Neural cell (in vitro differentiated cells): Measurements from ENCODE around the gene PPP1R12B. TPM values are rescaled to one million over a fixed set of nuclear protein-coding genes. Genes with fewer than 3 reads are reported as not detected.
"Not testable (repeated sequence)": the region's sequence is repeated elsewhere in the genome, so short reads cannot be mapped to it uniquely, and the experiment has no call there.

Experiments used
- H2AFZ ChIP-seq: fragments of 200-600, 300-800 bp; sonication (generic), shearing (Covaris generic); 2 replicates; pipeline ENCODE4 v1.6.0; 2014; ENCODE audit warnings: low read depth, mild to moderate bottlenecking, antibody characterized with exemption, low read length, moderate library complexity
- H3F3A ChIP-seq: fragments of 200-600 bp; shearing (Covaris generic); 2 replicates; pipeline ENCODE4 v1.6.1; 2016; ENCODE audit warnings: mild to moderate bottlenecking, moderate library complexity, mixed read lengths, antibody characterized with exemption, low read length; ENCODE audit not compliant: insufficient read depth, poor library complexity, severe bottlenecking
- H3K27ac ChIP-seq: fragments of 200-600, 300-800 bp; sonication (generic), shearing (Covaris generic); 2 replicates; pipeline ENCODE4 v1.5.1; 2014; ENCODE audit warnings: mild to moderate bottlenecking, low read length, moderate library complexity
- H3K27me3 ChIP-seq: fragments of 300-800, 200-600 bp; sonication (generic), shearing (Covaris generic); 2 replicates; pipeline ENCODE4 v1.6.0; 2014; ENCODE audit warnings: mild to moderate bottlenecking, low read depth, low read length, moderate library complexity; ENCODE audit not compliant: insufficient read depth
- H3K36me3 ChIP-seq: fragments of 300-800, 200-600 bp; sonication (generic), shearing (Covaris generic); 2 replicates; pipeline ENCODE4 v1.5.1; 2014; ENCODE audit warnings: mild to moderate bottlenecking, antibody characterized with exemption, low read length, moderate library complexity; ENCODE audit not compliant: insufficient read depth
- H3K4me2 ChIP-seq: fragments of 300-800, 200-600 bp; sonication (generic), shearing (Covaris generic); 2 replicates; pipeline ENCODE4 v1.6.0; 2014; ENCODE audit warnings: mild to moderate bottlenecking, low read length
- H3K4me3 ChIP-seq: fragments of 300-800, 200-600 bp; sonication (generic), shearing (Covaris generic); 2 replicates; pipeline ENCODE4 v1.5.1; 2014; ENCODE audit warnings: mild to moderate bottlenecking, low read length, moderate library complexity
- H3K79me2 ChIP-seq: fragments of 200-600 bp; shearing (Covaris generic); replicated peaks from 2 replicates; pipeline ENCODE4 v1.6.0; 2014; ENCODE audit warnings: mild to moderate bottlenecking, low read length, moderate library complexity; ENCODE audit not compliant: insufficient read depth
- H3K9ac ChIP-seq: fragments of 300-800, 200-600 bp; sonication (generic), shearing (Covaris generic); 2 replicates; pipeline ENCODE4 v1.6.1; 2016; ENCODE audit warnings: mild to moderate bottlenecking, low read length, mixed read lengths
- H3K9me2 ChIP-seq: fragments of 200-600 bp; shearing (Covaris generic); 2 replicates; pipeline ENCODE4 v1.6.1; 2016; ENCODE audit warnings: mild to moderate bottlenecking, low read length, mixed read lengths; ENCODE audit not compliant: insufficient read depth
- H3K9me3 ChIP-seq: fragments of 200-600, 300-800 bp; sonication (generic), shearing (Covaris generic); 2 replicates; pipeline ENCODE4 v1.6.1; 2016; ENCODE audit warnings: mild to moderate bottlenecking, mixed run types, low read length, moderate library complexity, mixed read lengths
- H4K20me1 ChIP-seq: fragments of 200-600 bp; shearing (Covaris generic); 2 replicates; pipeline ENCODE4 v1.6.1; 2016; ENCODE audit warnings: mild to moderate bottlenecking, mixed run types; ENCODE audit not compliant: insufficient read depth
- EP300 ChIP-seq: fragments of 450-650 bp; conservative IDR thresholded peaks from 2 replicates; pipeline ENCODE4 v1.6.1; 2014; ENCODE audit warnings: antibody characterized with exemption, mild to moderate bottlenecking, moderate library complexity; ENCODE audit not compliant: poor library complexity, severe bottlenecking
- EZH2 ChIP-seq: fragments of 200-600, 300-800 bp; shearing (Covaris generic), sonication (generic); IDR thresholded peaks from 2 replicates; pipeline ENCODE4 v1.6.1; 2014; ENCODE audit warnings: antibody characterized with exemption, low read length, borderline replicate concordance, mild to moderate bottlenecking; ENCODE audit not compliant: insufficient read depth, poor library complexity, severe bottlenecking
- MXI1 ChIP-seq: fragments of 450-650 bp; conservative IDR thresholded peaks from 2 replicates; pipeline ENCODE4 v1.6.1; 2014; ENCODE audit warnings: antibody characterized with exemption, mild to moderate bottlenecking; ENCODE audit not compliant: poor library complexity, severe bottlenecking
- POLR2AphosphoS5 ChIP-seq: IDR thresholded peaks from 2 replicates; pipeline ENCODE4 v1.6.1; 2012
- RAD21 ChIP-seq: fragments of 450-650 bp; conservative IDR thresholded peaks from 2 replicates; pipeline ENCODE4 v1.6.1; 2014; ENCODE audit warnings: antibody characterized with exemption, mild to moderate bottlenecking, moderate library complexity
- SMC3 ChIP-seq: fragments of 450-650 bp; conservative IDR thresholded peaks from 2 replicates; pipeline ENCODE4 v1.6.1; 2014; ENCODE audit warnings: antibody characterized with exemption, mild to moderate bottlenecking, moderate library complexity; ENCODE audit not compliant: poor library complexity
- TAF1 ChIP-seq: IDR thresholded peaks from 2 replicates; pipeline ENCODE4 v1.6.1; 2012; ENCODE audit warnings: low read depth
- polyA plus RNA-seq: library from polyadenylated mRNA; depleted of rRNA; stranded (reverse); fragments of >200 nt; gene quantifications from 2 replicates; pipeline ENCODE4 v1.2.3, GENCODE V29; 2014
- TF ChIP-seq, protein P1 (sequence below): IDR thresholded peaks from 2 replicates; pipeline ENCODE4 v1.6.1; 2012; ENCODE audit warnings: borderline replicate concordance
- TF ChIP-seq, protein P2 (sequence below): fragments of 450-650 bp; IDR thresholded peaks from 2 replicates; pipeline ENCODE4 v1.5.1; 2014; ENCODE audit warnings: antibody characterized with exemption, mild to moderate bottlenecking, moderate library complexity; ENCODE audit not compliant: poor library complexity, severe bottlenecking

The PPP1R12B gene
- polyA plus RNA-seq, 1 donor from 2014 or later, result 9.8 TPM

DNA sequence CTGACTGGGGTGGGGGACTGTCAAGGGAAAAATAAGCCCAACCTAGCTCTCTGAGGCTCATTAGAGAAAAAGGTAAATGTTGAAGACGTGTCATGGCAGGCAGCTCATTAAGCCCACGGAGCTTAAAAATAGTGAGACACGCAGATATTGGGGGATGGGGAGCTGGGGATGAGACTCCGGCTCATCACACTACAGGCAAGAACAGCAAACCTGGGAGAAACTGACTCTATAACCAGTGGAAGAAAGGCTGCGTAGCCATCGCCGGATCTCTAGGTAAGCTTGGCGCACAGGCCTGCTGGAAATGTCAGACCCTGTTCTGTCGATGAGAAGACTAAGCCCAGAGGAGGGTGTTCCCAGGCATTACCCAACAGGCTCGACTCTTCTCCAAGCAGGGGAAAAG lies 283.7 kb downstream of the PPP1R12B start:
- H3K4me2 ChIP-seq, result no peak overlapping the region
- no peaks in the 10 kb centered on the region for H3K9me2 ChIP-seq
- no peak overlapping the region for H3K27ac ChIP-seq
- TF ChIP-seq EZH2, result no peak
- H3F3A ChIP-seq, result no peaks in the 10 kb centered on the region
- no peak overlapping the region for H3K4me3 ChIP-seq
- no peaks in the 10 kb centered on the region for H3K36me3 ChIP-seq
- H3K27me3 ChIP-seq, result no peaks in the 10 kb centered on the region
- no peak overlapping the region for H3K9ac ChIP-seq
- H3K9me3 ChIP-seq, result no peaks in the 10 kb centered on the region
- H3K79me2 ChIP-seq, result no peaks in the 10 kb centered on the region
- no peak overlapping the region for H2AFZ ChIP-seq
- no peaks in the 10 kb centered on the region for H4K20me1 ChIP-seq

DNA sequence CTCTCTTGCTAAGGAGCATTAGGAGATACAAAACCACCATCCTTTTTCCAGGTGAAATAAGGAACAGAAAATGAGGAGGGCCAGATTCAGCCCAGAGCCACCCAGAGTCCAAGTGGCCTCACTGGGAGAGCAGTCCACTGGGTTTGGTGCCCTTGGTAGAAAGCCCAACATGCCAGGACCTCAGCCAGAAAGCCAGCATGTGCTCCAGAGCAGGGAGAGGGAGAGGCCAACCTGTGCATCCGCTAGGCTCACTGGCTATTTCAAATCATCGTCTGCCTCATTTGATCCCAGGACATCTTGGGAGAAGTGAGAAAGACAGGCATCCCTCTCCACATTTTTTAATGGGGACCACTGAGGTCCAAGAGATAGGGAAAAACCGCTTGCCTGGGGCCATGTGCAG lies 287.7 kb downstream of the PPP1R12B start:
- H3K36me3 ChIP-seq, H3K9me2 ChIP-seq, H3K27me3 ChIP-seq, H3K9ac ChIP-seq, H3F3A ChIP-seq, H3K4me2 ChIP-seq, H4K20me1 ChIP-seq, H3K4me3 ChIP-seq, H3K79me2 ChIP-seq, H2AFZ ChIP-seq, H3K9me3 ChIP-seq, H3K27ac ChIP-seq: not testable (repeated sequence)

DNA sequence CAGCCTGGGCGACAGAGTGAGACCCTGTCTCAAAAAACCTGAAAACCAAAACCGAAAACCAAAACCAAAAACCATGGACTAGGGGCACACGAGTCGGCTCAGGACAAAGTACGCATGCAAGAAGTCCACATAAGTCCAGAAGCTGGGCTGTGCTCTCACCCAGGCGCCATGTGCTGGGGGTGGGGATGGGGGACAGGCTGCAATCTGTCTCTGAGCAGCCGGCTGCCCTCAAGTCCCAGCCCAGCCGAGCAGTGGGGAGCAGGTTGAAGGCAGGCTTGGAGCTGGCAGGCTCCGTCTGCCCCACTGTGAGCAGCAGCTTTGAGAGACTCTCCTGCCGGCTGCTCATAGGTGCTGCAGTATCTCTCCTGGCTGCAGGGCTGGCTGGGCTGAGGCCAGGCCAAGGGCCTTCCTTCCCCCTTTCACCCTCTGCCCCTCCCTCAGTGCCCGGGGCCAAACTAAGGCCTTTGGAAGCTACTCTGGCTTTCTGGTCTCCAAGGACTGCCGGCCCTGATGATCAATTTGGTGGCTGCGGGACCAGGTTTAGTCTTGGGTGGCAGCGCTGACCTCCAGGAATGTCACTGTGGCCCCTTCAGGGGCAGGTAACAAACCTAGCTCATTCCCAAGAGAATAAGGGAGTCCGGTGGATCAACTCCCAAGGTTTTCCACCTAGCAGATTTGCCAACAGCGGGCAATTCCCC lies 289.0 kb downstream of the PPP1R12B start:
- H3K9me2 ChIP-seq, H3K9me3 ChIP-seq, H3K4me2 ChIP-seq, H3K4me3 ChIP-seq, H3F3A ChIP-seq, H3K9ac ChIP-seq, H4K20me1 ChIP-seq, H3K79me2 ChIP-seq, H3K36me3 ChIP-seq, H3K27ac ChIP-seq, H2AFZ ChIP-seq: not testable (repeated sequence)
- H3K27me3 ChIP-seq, result peaks cover 20% of the 10 kb centered on the region

GRCh38 chr1:202638019-202638700 lies 289.7 kb downstream of the PPP1R12B start:
- Histone ChIP-seq H3K9me3 (no peaks in the 10 kb centered on the region), H3K9ac (no peak overlapping the region), H3K36me3 (no peaks in the 10 kb centered on the region), H3K79me2 (no peaks in the 10 kb centered on the region), H2AFZ (no peak overlapping the region), H3K27me3 (peaks cover 26% of the 10 kb centered on the region), H4K20me1 (no peaks in the 10 kb centered on the region), H3K9me2 (no peaks in the 10 kb centered on the region), H3K4me3 (no peak overlapping the region), H3F3A (no peaks in the 10 kb centered on the region), H3K4me2 (no peak overlapping the region), H3K27ac (no peak overlapping the region)
- TF ChIP-seq EZH2 (no peak), EP300 (no peak), RAD21 (no peak), POLR2AphosphoS5 (no peak), SMC3 (no peak), TAF1 (no peak), MXI1 (no peak)
- TF ChIP-seq, protein P1, sequence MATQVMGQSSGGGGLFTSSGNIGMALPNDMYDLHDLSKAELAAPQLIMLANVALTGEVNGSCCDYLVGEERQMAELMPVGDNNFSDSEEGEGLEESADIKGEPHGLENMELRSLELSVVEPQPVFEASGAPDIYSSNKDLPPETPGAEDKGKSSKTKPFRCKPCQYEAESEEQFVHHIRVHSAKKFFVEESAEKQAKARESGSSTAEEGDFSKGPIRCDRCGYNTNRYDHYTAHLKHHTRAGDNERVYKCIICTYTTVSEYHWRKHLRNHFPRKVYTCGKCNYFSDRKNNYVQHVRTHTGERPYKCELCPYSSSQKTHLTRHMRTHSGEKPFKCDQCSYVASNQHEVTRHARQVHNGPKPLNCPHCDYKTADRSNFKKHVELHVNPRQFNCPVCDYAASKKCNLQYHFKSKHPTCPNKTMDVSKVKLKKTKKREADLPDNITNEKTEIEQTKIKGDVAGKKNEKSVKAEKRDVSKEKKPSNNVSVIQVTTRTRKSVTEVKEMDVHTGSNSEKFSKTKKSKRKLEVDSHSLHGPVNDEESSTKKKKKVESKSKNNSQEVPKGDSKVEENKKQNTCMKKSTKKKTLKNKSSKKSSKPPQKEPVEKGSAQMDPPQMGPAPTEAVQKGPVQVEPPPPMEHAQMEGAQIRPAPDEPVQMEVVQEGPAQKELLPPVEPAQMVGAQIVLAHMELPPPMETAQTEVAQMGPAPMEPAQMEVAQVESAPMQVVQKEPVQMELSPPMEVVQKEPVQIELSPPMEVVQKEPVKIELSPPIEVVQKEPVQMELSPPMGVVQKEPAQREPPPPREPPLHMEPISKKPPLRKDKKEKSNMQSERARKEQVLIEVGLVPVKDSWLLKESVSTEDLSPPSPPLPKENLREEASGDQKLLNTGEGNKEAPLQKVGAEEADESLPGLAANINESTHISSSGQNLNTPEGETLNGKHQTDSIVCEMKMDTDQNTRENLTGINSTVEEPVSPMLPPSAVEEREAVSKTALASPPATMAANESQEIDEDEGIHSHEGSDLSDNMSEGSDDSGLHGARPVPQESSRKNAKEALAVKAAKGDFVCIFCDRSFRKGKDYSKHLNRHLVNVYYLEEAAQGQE, result no peak
- TF ChIP-seq, protein P2, sequence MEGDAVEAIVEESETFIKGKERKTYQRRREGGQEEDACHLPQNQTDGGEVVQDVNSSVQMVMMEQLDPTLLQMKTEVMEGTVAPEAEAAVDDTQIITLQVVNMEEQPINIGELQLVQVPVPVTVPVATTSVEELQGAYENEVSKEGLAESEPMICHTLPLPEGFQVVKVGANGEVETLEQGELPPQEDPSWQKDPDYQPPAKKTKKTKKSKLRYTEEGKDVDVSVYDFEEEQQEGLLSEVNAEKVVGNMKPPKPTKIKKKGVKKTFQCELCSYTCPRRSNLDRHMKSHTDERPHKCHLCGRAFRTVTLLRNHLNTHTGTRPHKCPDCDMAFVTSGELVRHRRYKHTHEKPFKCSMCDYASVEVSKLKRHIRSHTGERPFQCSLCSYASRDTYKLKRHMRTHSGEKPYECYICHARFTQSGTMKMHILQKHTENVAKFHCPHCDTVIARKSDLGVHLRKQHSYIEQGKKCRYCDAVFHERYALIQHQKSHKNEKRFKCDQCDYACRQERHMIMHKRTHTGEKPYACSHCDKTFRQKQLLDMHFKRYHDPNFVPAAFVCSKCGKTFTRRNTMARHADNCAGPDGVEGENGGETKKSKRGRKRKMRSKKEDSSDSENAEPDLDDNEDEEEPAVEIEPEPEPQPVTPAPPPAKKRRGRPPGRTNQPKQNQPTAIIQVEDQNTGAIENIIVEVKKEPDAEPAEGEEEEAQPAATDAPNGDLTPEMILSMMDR, result no peak

DNA sequence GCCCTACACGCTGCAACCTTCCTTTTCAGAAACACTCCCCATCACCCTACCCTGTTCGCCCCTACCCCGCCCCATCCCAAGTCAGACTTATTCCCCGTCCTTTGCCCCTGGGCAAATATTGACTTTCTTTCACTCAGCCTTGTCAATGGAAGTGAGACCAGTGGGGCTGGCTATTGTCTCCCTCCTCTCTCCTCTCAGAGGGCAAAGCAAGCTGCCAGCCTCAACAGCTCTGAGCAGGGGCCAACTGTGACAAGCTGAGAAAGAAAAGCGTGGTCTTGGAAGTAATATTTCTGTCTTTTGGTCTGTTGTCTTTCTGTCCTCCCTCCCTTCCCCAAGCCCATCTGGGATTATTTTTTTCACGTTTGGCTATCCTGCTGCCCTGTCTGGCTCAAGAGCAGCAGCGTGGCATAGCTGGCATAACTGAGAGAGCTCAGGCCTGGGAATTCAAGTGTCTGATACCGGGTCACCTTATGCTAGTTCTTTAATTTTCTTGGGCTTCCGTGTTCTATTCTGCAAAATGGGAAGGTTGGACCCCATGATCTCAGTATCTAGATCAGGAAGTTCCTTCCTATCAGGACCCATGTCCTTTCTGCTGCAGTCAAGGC lies 290.3 kb downstream of the PPP1R12B start:
- H3K9me3 ChIP-seq, H4K20me1 ChIP-seq, H3K79me2 ChIP-seq, H3F3A ChIP-seq, H3K27ac ChIP-seq, H2AFZ ChIP-seq, H3K4me2 ChIP-seq, H3K9me2 ChIP-seq, H3K4me3 ChIP-seq, H3K36me3 ChIP-seq, H3K9ac ChIP-seq: not testable (repeated sequence)
- H3K27me3 ChIP-seq, result peaks cover 32% of the 10 kb centered on the region
